Left ventricle myocardium inferior (tissue), 1 donor: ENCODE results near the gene PCARE. TPM values are rescaled to one million over a fixed set of nuclear protein-coding genes. Genes with fewer than 3 reads are reported as not detected.
"Not testable (repeated sequence)": the region's sequence is repeated elsewhere in the genome, so short reads cannot be mapped to it uniquely, and the experiment has no call there.

Source experiments
- DNase-seq: peaks from one replicate; pipeline ENCODE4 v3.0.0-alpha.2; 2020
- H3K27ac ChIP-seq: fragments of 200-600 bp; replicated peaks from 2 replicates; pipeline ENCODE4 v1.8.0; 2021
- H3K27me3 ChIP-seq: fragments of 200-600 bp; 2 replicates; pipeline ENCODE4 v1.8.0; 2021; ENCODE audit warnings: low read depth
- H3K36me3 ChIP-seq: fragments of 200-600 bp; 2 replicates; pipeline ENCODE4 v1.8.0; 2021
- H3K4me1 ChIP-seq: fragments of 200-600 bp; 2 replicates; pipeline ENCODE4 v1.8.0; 2021
- H3K4me3 ChIP-seq: fragments of 200-600 bp; 2 replicates; pipeline ENCODE4 v1.8.0; 2021; ENCODE audit warnings: mild to moderate bottlenecking, moderate library complexity
- H3K9me3 ChIP-seq: fragments of 200-600 bp; replicated peaks from 2 replicates; pipeline ENCODE4 v1.8.0; 2021
- CTCF ChIP-seq: fragments of 200-600 bp; IDR thresholded peaks from 2 replicates; pipeline ENCODE4 v1.8.0; 2021; ENCODE audit warnings: antibody characterized with exemption, mild to moderate bottlenecking, borderline replicate concordance
- intact Hi-C: fragments of 100-400 bp; cut with micrococcal nuclease; formaldehyde crosslinking; loops from one replicate; pipeline ENCODE4 v1.11.0; 2022
- total RNA-seq: library from RNA; stranded (reverse); fragmentation: NEBNext Ultra II Directional; extraction: Animal tissue kit (Norgen Biotek cat#: 25700); gene quantifications from one replicate; pipeline ENCODE4 v1.2.1, GENCODE V29; 2021
- donor health status: DM: no; HTN: yes; CAD: no; lungs with severe emphysema.

PCARE gene
- total RNA-seq, 1 donor from 2014 or later: 0.74 TPM

- no peak for TF ChIP-seq CTCF
- intact Hi-C loops: no loop called here
- H3K4me1 ChIP-seq: no peaks in the 10 kb centered on the region
- DNase-seq: no peak
- H3K36me3 ChIP-seq: no peaks in the 10 kb centered on the region
- H3K9me3 ChIP-seq: no peaks in the 10 kb centered on the region
- H3K4me3 ChIP-seq: no peak overlapping the region
- H3K27me3 ChIP-seq: no peaks in the 10 kb centered on the region
- no peak overlapping the region for H3K27ac ChIP-seq
Measured at GRCh38 chr2:29096969-29097368, 22.6 kb upstream of the PCARE start.

- H3K27me3 ChIP-seq, H3K36me3 ChIP-seq, intact Hi-C loops, H3K4me3 ChIP-seq, H3K9me3 ChIP-seq, H3K4me1 ChIP-seq, H3K27ac ChIP-seq, DNase-seq: not testable (repeated sequence)
Measured at GRCh38 chr2:29090311-29090710, 16.0 kb upstream of the PCARE start.

- H3K4me3 ChIP-seq: no peak overlapping the region
- no peak for DNase-seq
- H3K27me3 ChIP-seq: no peaks in the 10 kb centered on the region
- H3K36me3 ChIP-seq: peaks cover 13% of the 10 kb centered on the region
- peaks cover 21% of the 10 kb centered on the region for H3K9me3 ChIP-seq
- no peak overlapping the region for H3K27ac ChIP-seq
- no peaks in the 10 kb centered on the region for H3K4me1 ChIP-seq
- intact Hi-C loops: no loop called here
- TF ChIP-seq CTCF: no peak
Measured at GRCh38 chr2:29084554-29084953, 10.2 kb upstream of the PCARE start.

GRCh38 chr2:29082804-29083495 lies 8.6 kb upstream of the PCARE start:
- Histone ChIP-seq H3K27me3 (no peaks in the 10 kb centered on the region), H3K27ac (no peak overlapping the region), H3K9me3 (peaks cover 36% of the 10 kb centered on the region), H3K36me3 (peaks cover 13% of the 10 kb centered on the region), H3K4me3 (no peak overlapping the region), H3K4me1 (no peaks in the 10 kb centered on the region)
- no peak for DNase-seq
- TF ChIP-seq CTCF: no peak
- intact Hi-C loops: no loop called here

GRCh38 chr2:29080886-29081743 lies 6.8 kb upstream of the PCARE start:
- no peak for TF ChIP-seq CTCF
- no peak for DNase-seq
- H3K4me3 ChIP-seq: no peak overlapping the region
- no peak overlapping the region for H3K27ac ChIP-seq
- intact Hi-C loops: no loop called here
- peaks cover 36% of the 10 kb centered on the region for H3K9me3 ChIP-seq
- H3K4me1 ChIP-seq: peaks cover 4% of the 10 kb centered on the region
- peaks cover 13% of the 10 kb centered on the region for H3K36me3 ChIP-seq
- no peaks in the 10 kb centered on the region for H3K27me3 ChIP-seq

GRCh38 chr2:29079887-29080286 lies 5.6 kb upstream of the PCARE start:
- TF ChIP-seq CTCF: no peak
- Histone ChIP-seq H3K27ac (no peak overlapping the region), H3K4me3 (no peak overlapping the region), H3K27me3 (no peaks in the 10 kb centered on the region), H3K36me3 (peaks cover 13% of the 10 kb centered on the region), H3K4me1 (peaks cover 8% of the 10 kb centered on the region), H3K9me3 (peaks cover 36% of the 10 kb centered on the region)
- intact Hi-C loops: no loop called here
- no peak for DNase-seq
